ENCODE data around the gene SYNM. TPM values are rescaled to one million over a fixed set of nuclear protein-coding genes. Genes with fewer than 3 reads are reported as not detected.
A peak's percentile ranks its signal among the peaks of the same experiment; 100 is the strongest.

Gene SYNM
- total RNA-seq, 2 donors from 2014 or later: 2.3 to 12.5 TPM

DNA sequence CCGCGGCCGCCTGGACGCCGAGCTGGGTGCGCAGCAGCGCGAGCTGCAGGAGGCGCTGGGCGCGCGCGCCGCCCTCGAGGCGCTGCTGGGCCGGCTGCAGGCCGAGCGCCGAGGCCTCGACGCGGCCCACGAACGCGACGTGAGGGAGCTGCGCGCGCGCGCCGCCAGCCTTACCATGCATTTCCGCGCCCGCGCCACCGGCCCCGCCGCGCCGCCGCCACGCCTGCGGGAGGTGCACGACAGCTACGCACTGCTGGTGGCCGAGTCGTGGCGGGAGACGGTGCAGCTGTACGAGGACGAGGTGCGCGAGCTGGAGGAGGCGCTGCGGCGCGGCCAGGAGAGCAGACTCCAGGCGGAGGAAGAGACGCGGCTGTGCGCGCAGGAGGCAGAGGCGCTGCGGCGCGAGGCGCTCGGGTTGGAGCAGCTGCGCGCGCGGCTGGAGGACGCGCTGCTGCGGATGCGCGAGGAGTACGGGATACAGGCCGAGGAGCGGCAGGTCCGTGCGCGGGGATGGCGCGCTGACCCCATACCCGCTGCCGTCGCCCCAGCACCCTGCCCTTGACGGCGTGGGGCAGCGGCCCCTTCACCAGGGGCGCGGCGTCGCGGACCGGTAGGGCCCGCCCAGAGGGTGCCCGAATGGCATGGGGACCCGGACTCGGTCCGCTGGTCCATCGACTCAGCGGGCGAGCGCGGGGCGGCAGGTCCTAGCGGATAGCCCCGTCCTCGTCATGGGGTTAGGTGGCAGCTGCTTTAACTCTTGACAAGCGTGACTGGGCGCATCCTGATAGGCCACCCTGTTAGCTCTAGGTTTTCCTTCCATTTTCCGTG, 848 bp downstream of the SYNM start:
- no peaks in the 10 kb centered on the region for H3K36me3 Mint-ChIP-seq (ENCODE audit: low read depth)
- H3K27ac Mint-ChIP-seq: no peak overlapping the region
- peak overlapping the region; percentile 57 for H3K4me3 Mint-ChIP-seq
- peak; percentile 88 for DNase-seq
- H3K4me1 Mint-ChIP-seq: peaks cover 10% of the 10 kb centered on the region
- no peaks in the 10 kb centered on the region for H3K9me3 ChIP-seq (ENCODE audit: control insufficient read depth, low read length)
- TF ChIP-seq, protein P1, sequence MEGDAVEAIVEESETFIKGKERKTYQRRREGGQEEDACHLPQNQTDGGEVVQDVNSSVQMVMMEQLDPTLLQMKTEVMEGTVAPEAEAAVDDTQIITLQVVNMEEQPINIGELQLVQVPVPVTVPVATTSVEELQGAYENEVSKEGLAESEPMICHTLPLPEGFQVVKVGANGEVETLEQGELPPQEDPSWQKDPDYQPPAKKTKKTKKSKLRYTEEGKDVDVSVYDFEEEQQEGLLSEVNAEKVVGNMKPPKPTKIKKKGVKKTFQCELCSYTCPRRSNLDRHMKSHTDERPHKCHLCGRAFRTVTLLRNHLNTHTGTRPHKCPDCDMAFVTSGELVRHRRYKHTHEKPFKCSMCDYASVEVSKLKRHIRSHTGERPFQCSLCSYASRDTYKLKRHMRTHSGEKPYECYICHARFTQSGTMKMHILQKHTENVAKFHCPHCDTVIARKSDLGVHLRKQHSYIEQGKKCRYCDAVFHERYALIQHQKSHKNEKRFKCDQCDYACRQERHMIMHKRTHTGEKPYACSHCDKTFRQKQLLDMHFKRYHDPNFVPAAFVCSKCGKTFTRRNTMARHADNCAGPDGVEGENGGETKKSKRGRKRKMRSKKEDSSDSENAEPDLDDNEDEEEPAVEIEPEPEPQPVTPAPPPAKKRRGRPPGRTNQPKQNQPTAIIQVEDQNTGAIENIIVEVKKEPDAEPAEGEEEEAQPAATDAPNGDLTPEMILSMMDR (conservative IDR thresholded peaks at IDR 0.05): peak; percentile 27
- peak overlapping the region; percentile 76 for H3K4me3 ChIP-seq (ENCODE audit: low read length)
- H3K36me3 ChIP-seq (ENCODE audit: control insufficient read depth, insufficient read depth, low read length): no peaks in the 10 kb centered on the region
- peaks cover 32% of the 10 kb centered on the region for H3K27me3 Mint-ChIP-seq (ENCODE audit: insufficient read depth)
- H3K27ac ChIP-seq (ENCODE audit: low read depth, low read length): no peak overlapping the region
- no peaks in the 10 kb centered on the region for H3K4me1 ChIP-seq (ENCODE audit: control insufficient read depth, insufficient read depth, low read length)
- H3K9ac ChIP-seq (ENCODE audit: extremely low read depth, low read length, poor library complexity, severe bottlenecking): no peak overlapping the region
- 4 to 7% methylated on average over 29 to 116 of the region's 116 CpGs for WGBS, 2 experiments (ENCODE audit: insufficient coverage in 1 of 2, insufficient read length in 1 of 2)
- H3K27me3 ChIP-seq (ENCODE audit: control insufficient read depth, insufficient read depth, low read length, poor library complexity, severe bottlenecking): peaks cover 37% of the 10 kb centered on the region
- H3K9me3 Mint-ChIP-seq: no peaks in the 10 kb centered on the region

DNA sequence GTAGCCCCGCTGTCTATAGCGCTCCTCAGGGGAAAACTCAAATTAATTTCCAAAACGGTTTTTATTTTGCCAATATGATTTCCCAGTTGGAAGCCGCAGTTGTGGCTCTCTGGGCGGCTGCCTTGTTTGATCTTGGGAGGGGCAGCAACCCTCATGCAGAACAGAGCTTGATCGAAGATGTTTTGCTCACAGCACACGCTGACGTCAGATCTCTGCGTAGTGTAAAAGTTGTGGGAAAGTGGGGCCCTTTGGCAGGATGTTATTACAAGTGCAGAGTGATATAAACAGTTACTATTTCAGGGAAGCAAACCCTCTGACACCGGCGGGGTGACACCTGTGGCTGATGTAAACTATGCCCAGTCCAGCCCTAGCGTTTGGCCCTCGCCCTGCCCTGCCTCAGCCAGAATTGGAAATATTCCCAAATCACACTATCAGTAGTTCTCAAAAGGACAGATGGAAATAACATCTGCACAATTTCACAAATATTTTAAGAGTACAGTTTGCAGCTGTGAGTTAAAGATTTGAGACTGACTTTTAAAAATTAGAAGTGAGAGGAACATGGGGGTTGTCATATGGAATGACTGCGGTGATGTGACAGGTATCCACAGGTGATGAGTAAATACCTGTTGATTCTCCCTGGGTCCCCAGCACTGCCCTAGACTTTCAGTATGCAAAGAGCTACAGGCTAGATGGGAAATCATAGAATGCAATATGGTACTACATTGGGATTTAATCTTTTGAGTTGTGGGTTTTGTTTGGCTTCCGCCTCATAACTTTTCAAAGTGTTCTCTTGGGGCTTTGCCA, 1.7 kb downstream of the SYNM start:
- Mint-ChIP-seq H3K36me3 (ENCODE audit: low read depth) (no peaks in the 10 kb centered on the region), H3K27me3 (ENCODE audit: insufficient read depth) (peaks cover 28% of the 10 kb centered on the region), H3K4me1 (peaks cover 10% of the 10 kb centered on the region), H3K9me3 (no peaks in the 10 kb centered on the region), H3K4me3 (peak overlapping the region; percentile 57), H3K27ac (no peak overlapping the region)
- H3K9ac ChIP-seq (ENCODE audit: extremely low read depth, low read length, poor library complexity, severe bottlenecking): no peak overlapping the region
- peak; percentile 44 for DNase-seq
- TF ChIP-seq, protein P1 (conservative IDR thresholded peaks at IDR 0.05): no peak
- 89 to 92% methylated on average over 11 to 15 of the region's 15 CpGs for WGBS, 2 experiments (ENCODE audit: insufficient coverage in 1 of 2, insufficient read length in 1 of 2)
- H3K9me3 ChIP-seq (ENCODE audit: control insufficient read depth, low read length): no peaks in the 10 kb centered on the region
- H3K27me3 ChIP-seq (ENCODE audit: control insufficient read depth, insufficient read depth, low read length, poor library complexity, severe bottlenecking): peaks cover 32% of the 10 kb centered on the region
- H3K27ac ChIP-seq (ENCODE audit: low read depth, low read length): no peak overlapping the region
- peak overlapping the region; percentile 76 for H3K4me3 ChIP-seq (ENCODE audit: low read length)
- H3K4me1 ChIP-seq (ENCODE audit: control insufficient read depth, insufficient read depth, low read length): no peaks in the 10 kb centered on the region
- H3K36me3 ChIP-seq (ENCODE audit: control insufficient read depth, insufficient read depth, low read length): no peaks in the 10 kb centered on the region

DNA sequence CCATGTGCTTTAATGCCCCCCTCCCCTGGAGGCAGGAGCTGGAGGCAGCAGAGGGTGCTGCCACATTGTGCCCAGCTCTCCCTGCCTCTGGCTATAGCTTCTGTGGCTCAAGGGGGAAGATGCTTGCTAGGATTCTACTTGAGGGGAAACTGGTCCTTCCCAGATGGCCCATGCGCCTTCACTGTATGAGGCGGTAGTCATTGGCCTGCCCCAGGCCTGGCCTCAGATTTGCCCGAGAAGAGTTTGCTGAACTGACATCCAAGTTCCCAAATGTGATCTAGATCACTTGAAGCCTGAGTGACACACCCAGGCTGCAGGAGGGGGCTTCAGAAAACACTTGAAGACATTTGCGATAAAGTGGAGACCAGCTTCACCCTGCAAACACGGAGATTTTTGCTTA, 4.1 kb downstream of the SYNM start:
- no peaks in the 10 kb centered on the region for H3K9me3 ChIP-seq (ENCODE audit: control insufficient read depth, low read length)
- H3K4me3 ChIP-seq (ENCODE audit: low read length): no peak overlapping the region
- DNase-seq: no peak
- WGBS, 2 experiments (ENCODE audit: insufficient coverage in 1 of 2, insufficient read length in 1 of 2): 93 to 100% methylated on average over 4 to 5 of the region's 5 CpGs
- no peak overlapping the region for H3K27ac Mint-ChIP-seq
- no peak overlapping the region for H3K9ac ChIP-seq (ENCODE audit: extremely low read depth, low read length, poor library complexity, severe bottlenecking)
- TF ChIP-seq, protein P1 (conservative IDR thresholded peaks at IDR 0.05): no peak
- peaks cover 10% of the 10 kb centered on the region for H3K4me1 Mint-ChIP-seq
- peaks cover 13% of the 10 kb centered on the region for H3K27me3 Mint-ChIP-seq (ENCODE audit: insufficient read depth)
- peaks cover 7% of the 10 kb centered on the region for H3K36me3 Mint-ChIP-seq (ENCODE audit: low read depth)
- no peaks in the 10 kb centered on the region for H3K36me3 ChIP-seq (ENCODE audit: control insufficient read depth, insufficient read depth, low read length)
- H3K27me3 ChIP-seq (ENCODE audit: control insufficient read depth, insufficient read depth, low read length, poor library complexity, severe bottlenecking): peaks cover 20% of the 10 kb centered on the region
- H3K27ac ChIP-seq (ENCODE audit: low read depth, low read length): no peak overlapping the region
- H3K9me3 Mint-ChIP-seq: no peaks in the 10 kb centered on the region
- H3K4me3 Mint-ChIP-seq: no peak overlapping the region
- H3K4me1 ChIP-seq (ENCODE audit: control insufficient read depth, insufficient read depth, low read length): no peaks in the 10 kb centered on the region

Measured in endodermal cell (in vitro differentiated cells).